Measurements from ENCODE around the gene TSC22D3. TPM values are rescaled to one million over a fixed set of nuclear protein-coding genes. Genes with fewer than 3 reads are reported as not detected.
A peak's percentile ranks its signal among the peaks of the same experiment; 100 is the strongest.
"Not testable (repeated sequence)": the region's sequence is repeated elsewhere in the genome, so short reads cannot be mapped to it uniquely, and the experiment has no call there.

TSC22D3 gene
- 28.8 and 49.0 TPM in 2 replicates for total RNA-seq (2014; rRNA removed; shearing (Covaris generic))
- 34.6 and 35.9 TPM in 2 replicates for polyA plus RNA-seq (2016; fragmentation: Nextera tagmentation; extraction: Ambion mirVana)

DNA sequence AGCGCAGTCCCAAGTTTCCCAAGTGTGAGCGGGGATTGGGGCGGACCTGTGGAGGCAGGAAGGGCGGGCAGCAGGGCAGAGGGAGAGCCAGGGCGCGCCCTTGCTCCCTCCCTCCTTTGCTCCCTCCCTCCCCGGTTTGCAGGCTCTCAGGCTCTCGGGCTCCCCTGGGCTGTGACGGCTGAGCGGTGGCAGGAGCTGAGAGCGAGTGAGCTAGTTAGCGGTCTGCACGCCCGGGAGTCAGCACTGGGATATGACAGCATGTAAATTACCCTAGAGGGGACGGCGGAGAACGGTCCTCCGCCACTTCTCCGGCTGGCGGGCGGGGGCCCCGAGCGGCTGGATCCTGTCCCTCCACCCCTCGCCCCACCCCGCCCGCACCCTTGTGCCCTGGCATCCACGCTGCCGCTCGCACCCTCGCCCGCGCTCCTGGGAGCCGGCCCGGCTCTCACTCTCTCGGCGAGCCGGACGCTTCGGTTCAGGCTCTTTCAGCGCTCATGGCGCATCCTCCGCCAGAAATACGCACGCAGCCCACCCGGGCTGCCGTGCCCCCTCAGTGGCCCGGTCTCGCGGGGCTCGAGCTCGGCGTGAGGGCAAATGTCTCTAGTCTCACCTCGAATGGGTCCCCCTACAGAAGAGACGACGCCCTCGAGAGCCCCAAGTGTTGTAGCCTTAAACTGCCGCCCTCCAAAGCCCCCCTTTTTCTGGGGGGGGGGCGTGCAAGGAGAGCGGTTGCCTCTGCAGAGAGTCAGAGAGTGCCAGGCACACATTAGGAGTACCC lies at the start of gene TSC22D3:
TSS of gene TSC22D3 (minus strand) at position 54 of the 778 bp plus-strand sequence. CDS start 368 bp downstream, outside the sequence.
- H3K9ac ChIP-seq, result peak within 1 kb of the TSS; percentile 62
- H3K27ac ChIP-seq, result no peak within 1 kb of the TSS
- no peaks in the 10 kb centered on the region for H3K9me2 ChIP-seq (ENCODE audit: insufficient read depth)
- peak; percentile 82 for DNase-seq
- H3K79me2 ChIP-seq (ENCODE audit: insufficient read depth), result no peaks in the 10 kb centered on the region
- no peaks in the 10 kb centered on the region for H3K36me3 ChIP-seq (ENCODE audit: low read depth)
- H3K9me3 ChIP-seq (ENCODE audit: low read depth), result no peaks in the 10 kb centered on the region
- peak within 1 kb of the TSS; percentile 85 for H3K4me2 ChIP-seq (ENCODE audit: unreplicated experiment)
- H4K20me1 ChIP-seq (ENCODE audit: insufficient read depth), result no peaks in the 10 kb centered on the region
- no peaks in the 10 kb centered on the region for H3F3A ChIP-seq (ENCODE audit: insufficient read depth)
- 1% methylated on average over 21 to 38 of the region's 59 CpGs for WGBS, 2 experiments (ENCODE audit: low coverage in 1 of 2, low lambda C conversion rate in 2 of 2, missing lambda C conversion rate in 2 of 2)
- H3K27me3 ChIP-seq (replicated peaks; ENCODE audit: insufficient read depth), result no peaks in the 10 kb centered on the region
- H3K4me3 ChIP-seq, result peak within 1 kb of the TSS; percentile 74
- in situ Hi-C loops (cut with MboI), result no loop called here
- no peak for TF ChIP-seq EZH2phosphoT487 (IDR thresholded peaks at IDR 0.05; ENCODE audit: insufficient read depth, low read depth)
- TF ChIP-seq EZH2 (IDR thresholded peaks at IDR 0.05; ENCODE audit: insufficient read depth, poor library complexity, severe bottlenecking), result no peak
- H2AFZ ChIP-seq, result peak within 1 kb of the TSS; percentile 91
- no peaks in the 10 kb centered on the region for H3K4me1 ChIP-seq (ENCODE audit: insufficient read depth)

DNA sequence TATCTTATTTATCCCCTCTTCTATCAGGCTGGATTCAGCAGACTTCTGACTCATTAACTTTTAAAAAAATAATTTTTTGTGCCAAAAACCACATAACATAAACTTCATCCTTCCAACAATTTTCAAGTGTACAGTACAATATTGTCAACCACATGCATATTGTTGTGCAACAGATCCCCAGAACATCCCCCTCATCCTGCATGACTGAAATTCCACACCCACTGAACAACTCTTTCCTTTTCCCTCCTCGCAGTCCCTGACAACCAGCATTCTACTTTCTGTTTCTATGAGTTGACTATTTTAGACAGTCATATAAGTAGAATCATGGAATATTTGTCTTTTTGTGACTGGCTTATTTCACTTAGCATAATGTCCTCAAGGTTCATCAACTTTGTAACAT lies 47.9 kb upstream of the TSC22D3 start:
- Histone ChIP-seq H3K4me3 (peak overlapping the region; percentile 46), H3K36me3 (ENCODE audit: low read depth) (no peaks in the 10 kb centered on the region), H3K4me1 (ENCODE audit: insufficient read depth) (peaks cover 13% of the 10 kb centered on the region), H3K27me3 (replicated peaks; ENCODE audit: insufficient read depth) (no peaks in the 10 kb centered on the region), H3K9ac (peak overlapping the region; percentile 47), H3K27ac (peak overlapping the region; percentile 58), H2AFZ (0 out of 2 replicates have a peak overlapping the region, but pooled peaks have one; percentile 13), H3K9me3 (ENCODE audit: low read depth) (no peaks in the 10 kb centered on the region), H3K4me2 (ENCODE audit: unreplicated experiment) (peak overlapping the region; percentile 47), H3K79me2 (ENCODE audit: insufficient read depth) (peaks cover 14% of the 10 kb centered on the region), H4K20me1 (ENCODE audit: insufficient read depth) (no peaks in the 10 kb centered on the region), H3F3A (ENCODE audit: insufficient read depth) (peaks cover 7% of the 10 kb centered on the region; the same call in 1 of the 2 replicates), H3K9me2 (ENCODE audit: insufficient read depth) (no peaks in the 10 kb centered on the region)
- WGBS, 2 experiments (ENCODE audit: low coverage in 1 of 2, low lambda C conversion rate in 2 of 2, missing lambda C conversion rate in 2 of 2), result 0 to 9% methylated on average over 1 of the region's 1 CpG
- TF ChIP-seq EZH2 (IDR thresholded peaks at IDR 0.05; ENCODE audit: insufficient read depth, poor library complexity, severe bottlenecking) (no peak), EZH2phosphoT487 (IDR thresholded peaks at IDR 0.05; ENCODE audit: insufficient read depth, low read depth) (no peak)
- in situ Hi-C loops (cut with MboI), result no loop called here
- peak; percentile 79 for DNase-seq

DNA sequence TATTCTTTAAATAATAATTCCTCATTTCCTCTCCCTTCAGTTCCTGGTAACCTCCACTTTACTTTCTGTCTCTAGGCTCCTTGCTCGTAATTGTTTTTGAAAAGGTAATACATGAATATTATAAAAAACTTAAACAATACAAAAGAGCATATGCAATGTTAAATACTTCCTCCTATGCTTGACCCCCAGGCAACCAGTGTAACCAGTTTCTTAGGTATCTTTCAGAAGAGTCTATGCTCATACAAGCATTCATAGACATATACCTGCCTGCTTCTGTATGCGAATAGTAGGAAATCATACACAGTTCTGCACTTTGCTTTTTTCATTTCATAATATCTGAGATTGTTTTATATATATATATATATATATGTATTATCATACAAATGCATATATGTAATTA lies 47.5 kb upstream of the TSC22D3 start:
- H3K4me2 ChIP-seq (ENCODE audit: unreplicated experiment), result no peak overlapping the region
- WGBS, 2 experiments (ENCODE audit: low coverage in 1 of 2, low lambda C conversion rate in 2 of 2, missing lambda C conversion rate in 2 of 2), result 97 to 98% methylated on average over 2 of the region's 2 CpGs
- in situ Hi-C loops (cut with MboI), result no loop called here

DNA sequence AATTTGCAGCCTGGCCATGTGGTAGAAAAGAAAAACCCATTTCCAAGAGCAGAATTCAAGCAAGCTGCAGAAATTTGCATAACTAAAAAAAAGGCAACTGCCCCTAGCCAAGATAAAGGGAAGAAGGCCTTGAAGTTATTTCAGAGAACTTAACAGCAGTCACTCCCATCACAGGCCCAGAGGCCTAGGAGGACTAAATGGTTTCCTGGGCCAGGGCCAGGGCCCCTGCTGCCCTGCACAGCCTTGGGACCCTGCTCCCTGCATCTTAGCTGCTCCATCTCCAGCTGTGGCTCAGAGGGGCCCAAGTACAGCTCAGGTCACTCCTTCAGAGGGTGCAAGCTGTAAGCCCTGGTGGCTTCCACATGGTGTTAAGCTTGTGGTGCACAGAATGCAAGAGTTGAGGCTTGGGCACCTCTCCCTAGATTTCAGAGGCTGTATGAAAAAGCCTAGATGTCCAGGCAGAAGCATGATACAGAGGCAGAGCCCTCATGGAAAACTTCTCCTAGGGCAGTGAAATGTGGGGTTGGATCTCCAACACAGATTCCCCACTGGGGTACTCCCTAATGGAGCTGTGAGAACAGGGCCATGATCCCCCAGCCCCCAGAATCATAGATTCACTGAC lies 43.4 kb upstream of the TSC22D3 start:
- H3F3A ChIP-seq (ENCODE audit: insufficient read depth), result no peaks in the 10 kb centered on the region; the same call in 1 of the 2 replicates
- no peaks in the 10 kb centered on the region for H3K9me3 ChIP-seq (ENCODE audit: low read depth)
- no peaks in the 10 kb centered on the region for H3K9me2 ChIP-seq (ENCODE audit: insufficient read depth)
- in situ Hi-C loops (cut with MboI), result no loop called here
- no peak for DNase-seq
- H3K27ac ChIP-seq, result no peak overlapping the region
- no peaks in the 10 kb centered on the region for H4K20me1 ChIP-seq (ENCODE audit: insufficient read depth)
- TF ChIP-seq EZH2 (IDR thresholded peaks at IDR 0.05; ENCODE audit: insufficient read depth, poor library complexity, severe bottlenecking) (no peak), EZH2phosphoT487 (IDR thresholded peaks at IDR 0.05; ENCODE audit: insufficient read depth, low read depth) (no peak)
- H3K4me1 ChIP-seq (ENCODE audit: insufficient read depth), result peaks cover 4% of the 10 kb centered on the region
- H3K36me3 ChIP-seq (ENCODE audit: low read depth), result no peaks in the 10 kb centered on the region
- no peak overlapping the region for H2AFZ ChIP-seq
- no peaks in the 10 kb centered on the region for H3K27me3 ChIP-seq (replicated peaks; ENCODE audit: insufficient read depth)
- no peaks in the 10 kb centered on the region for H3K79me2 ChIP-seq (ENCODE audit: insufficient read depth)
- H3K9ac ChIP-seq, result no peak overlapping the region
- no peak overlapping the region for H3K4me3 ChIP-seq
- H3K4me2 ChIP-seq (ENCODE audit: unreplicated experiment), result no peak overlapping the region

More for the DNA sequence above, 47.5 kb upstream of the TSC22D3 start:
- TF ChIP-seq EZH2 (IDR thresholded peaks at IDR 0.05; ENCODE audit: insufficient read depth, poor library complexity, severe bottlenecking) (no peak), EZH2phosphoT487 (IDR thresholded peaks at IDR 0.05; ENCODE audit: insufficient read depth, low read depth) (no peak)
- no peaks in the 10 kb centered on the region for H4K20me1 ChIP-seq (ENCODE audit: insufficient read depth)
- H2AFZ ChIP-seq, result no peak overlapping the region
- H3K79me2 ChIP-seq (ENCODE audit: insufficient read depth), result peaks cover 10% of the 10 kb centered on the region
- H3K9me3 ChIP-seq (ENCODE audit: low read depth), result no peaks in the 10 kb centered on the region
- H3K4me1 ChIP-seq (ENCODE audit: insufficient read depth), result peaks cover 13% of the 10 kb centered on the region
- H3K9ac ChIP-seq, result no peak overlapping the region
- no peak overlapping the region for H3K27ac ChIP-seq
- H3K9me2 ChIP-seq (ENCODE audit: insufficient read depth), result no peaks in the 10 kb centered on the region
- no peak overlapping the region for H3K4me3 ChIP-seq
- no peak for DNase-seq
- H3K27me3 ChIP-seq (replicated peaks; ENCODE audit: insufficient read depth), result no peaks in the 10 kb centered on the region
- peaks cover 7% of the 10 kb centered on the region; the same call in 1 of the 2 replicates for H3F3A ChIP-seq (ENCODE audit: insufficient read depth)
- H3K36me3 ChIP-seq (ENCODE audit: low read depth), result no peaks in the 10 kb centered on the region

DNA sequence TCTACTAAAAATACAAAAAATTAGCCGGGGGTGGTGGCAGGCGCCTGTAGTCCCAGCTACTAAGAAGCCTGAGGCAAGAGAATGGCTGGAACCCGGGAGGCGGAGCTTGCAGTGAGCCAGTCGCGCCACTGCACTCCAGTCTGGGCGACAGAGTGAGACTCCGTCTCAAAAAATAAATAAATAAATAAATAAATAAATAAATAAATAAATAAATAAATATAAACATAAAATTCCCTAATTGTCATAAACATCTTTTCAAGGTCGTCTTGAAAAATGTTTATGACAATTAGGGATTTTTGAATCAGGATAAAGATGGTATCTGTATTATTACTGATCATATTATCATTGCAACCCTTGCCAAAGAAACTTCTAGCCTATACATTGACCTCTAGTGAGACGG lies 34.5 kb upstream of the TSC22D3 start:
- H3K79me2 ChIP-seq (ENCODE audit: insufficient read depth); H3K27ac ChIP-seq; DNase-seq; H3K4me1 ChIP-seq (ENCODE audit: insufficient read depth); H3F3A ChIP-seq (ENCODE audit: insufficient read depth); H3K27me3 ChIP-seq (replicated peaks; ENCODE audit: insufficient read depth); H3K9ac ChIP-seq; H3K4me3 ChIP-seq; H2AFZ ChIP-seq; H3K4me2 ChIP-seq (ENCODE audit: unreplicated experiment); H3K36me3 ChIP-seq (ENCODE audit: low read depth); H3K9me3 ChIP-seq (ENCODE audit: low read depth); H4K20me1 ChIP-seq (ENCODE audit: insufficient read depth); in situ Hi-C loops (cut with MboI); H3K9me2 ChIP-seq (ENCODE audit: insufficient read depth): not testable (repeated sequence)
- WGBS, 2 experiments (ENCODE audit: low coverage in 1 of 2, low lambda C conversion rate in 2 of 2, missing lambda C conversion rate in 2 of 2), result 82 to 85% methylated on average over 7 to 10 of the region's 10 CpGs
